Cardiac muscle cell (in vitro differentiated cells and primary cell): ENCODE data around the gene CCSER1. TPM values are rescaled to one million over a fixed set of nuclear protein-coding genes. Genes with fewer than 3 reads are reported as not detected.
A peak's percentile ranks its signal among the peaks of the same experiment; 100 is the strongest.

Experiments used
- DNase-seq, 2 donors: peaks; one replicate each; pipeline versions ENCODE4 v3.0.0 to v3.0.0-alpha.2; 2010 to 2017; ENCODE audit warnings: low read depth in 1 of 2, low spot score in 1 of 2
- H3K27ac ChIP-seq: fragments of 200-600 bp; sonication (generic); 2 replicates; pipeline ENCODE4 v1.5.1; 2016
- H3K27me3 ChIP-seq: fragments of 200-600 bp; sonication (generic); 2 replicates; pipeline ENCODE4 v1.6.0; 2016; ENCODE audit warnings: control low read depth
- H3K36me3 ChIP-seq: fragments of 200-600 bp; sonication (generic); 2 replicates; pipeline ENCODE4 v1.5.1; 2016; ENCODE audit warnings: control low read depth
- H3K4me1 ChIP-seq: fragments of 200-600 bp; sonication (generic); 2 replicates; pipeline ENCODE4 v1.8.1; 2017; ENCODE audit warnings: low read depth, mild to moderate bottlenecking, mixed run types
- H3K4me3 ChIP-seq: fragments of 200-600 bp; sonication (generic); 2 replicates; pipeline ENCODE4 v1.5.1; 2016; ENCODE audit warnings: mild to moderate bottlenecking
- H3K9me3 ChIP-seq: fragments of 200-600 bp; sonication (generic); 2 replicates; pipeline ENCODE4 v1.5.1; 2017; ENCODE audit warnings: low read depth, mild to moderate bottlenecking, control low read depth
- CTCF ChIP-seq: IDR thresholded peaks from 2 replicates; pipeline ENCODE4 v1.5.1; 2012; ENCODE audit warnings: low read depth, mild to moderate bottlenecking, low read length
- polyA plus RNA-seq: library from polyadenylated mRNA; unstranded; fragments of >200 nt; fragmentation: Nextera tagmentation; extraction: Ambion mirVana; gene quantifications from 2 replicates; pipeline ENCODE4 v1.2.1, GENCODE V29; 2016
- total RNA-seq: library from RNA; depleted of rRNA; stranded (reverse); fragments of >200 nt; gene quantifications from 2 replicates; pipeline ENCODE4 v1.2.3, GENCODE V29; 2016

The CCSER1 gene
- total and polyA plus RNA-seq, 2 experiments from 2014 or later, result 0.77 to 3.6 TPM

GRCh38 chr4:90120815-90121214, 6.4 kb upstream of the CCSER1 start:
- peaks cover 16% of the 10 kb centered on the region for H3K27me3 ChIP-seq
- DNase-seq, result no peak
- no peaks in the 10 kb centered on the region for H3K36me3 ChIP-seq
- no peak for TF ChIP-seq CTCF
- no peaks in the 10 kb centered on the region for H3K9me3 ChIP-seq
- H3K4me3 ChIP-seq, result no peak overlapping the region
- no peaks in the 10 kb centered on the region for H3K4me1 ChIP-seq
- no peak overlapping the region for H3K27ac ChIP-seq

- H3K9me3 ChIP-seq, result no peaks in the 10 kb centered on the region
- no peak overlapping the region for H3K4me3 ChIP-seq
- H3K4me1 ChIP-seq, result no peaks in the 10 kb centered on the region
- peaks cover 26% of the 10 kb centered on the region for H3K27me3 ChIP-seq
- H3K36me3 ChIP-seq, result no peaks in the 10 kb centered on the region
- no peak for DNase-seq
- TF ChIP-seq CTCF, result no peak
- no peak overlapping the region for H3K27ac ChIP-seq
These were observed 5.4 kb upstream of the CCSER1 start for GRCh38 chr4:90121676-90122354.

DNA sequence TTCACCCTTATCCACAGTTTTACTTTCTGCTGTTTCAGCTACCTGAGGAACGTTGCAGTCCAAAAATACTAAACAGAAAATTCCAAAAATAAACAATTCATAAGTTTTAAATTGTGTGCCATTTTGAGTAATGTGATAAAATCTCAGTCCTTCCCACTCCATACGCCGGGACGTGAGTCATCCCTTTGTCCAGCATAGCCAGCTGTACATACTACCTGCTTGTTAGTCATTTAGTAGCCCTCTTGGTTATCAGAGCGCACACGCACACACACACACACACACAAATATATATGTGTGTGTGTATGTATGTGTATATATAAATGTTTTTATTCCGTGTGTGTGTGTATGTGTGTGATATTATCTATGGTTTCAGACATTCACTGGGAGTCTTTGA, 4.8 kb upstream of the CCSER1 start:
- Histone ChIP-seq H3K9me3 (no peaks in the 10 kb centered on the region), H3K4me1 (no peaks in the 10 kb centered on the region), H3K4me3 (no peak overlapping the region), H3K27me3 (peaks cover 30% of the 10 kb centered on the region), H3K36me3 (no peaks in the 10 kb centered on the region), H3K27ac (no peak overlapping the region)
- no peak for TF ChIP-seq CTCF
- DNase-seq, result peak in 1 of 2 donors; percentile 9

- no peak for DNase-seq
- H3K4me3 ChIP-seq, result no peak overlapping the region
- no peaks in the 10 kb centered on the region for H3K9me3 ChIP-seq
- H3K36me3 ChIP-seq, result no peaks in the 10 kb centered on the region
- no peak overlapping the region for H3K27ac ChIP-seq
- peaks cover 46% of the 10 kb centered on the region for H3K27me3 ChIP-seq
- TF ChIP-seq CTCF, result no peak
- H3K4me1 ChIP-seq, result peaks cover 4% of the 10 kb centered on the region
These were observed 2.9 kb upstream of the CCSER1 start for GRCh38 chr4:90124276-90124675.

- no peak for TF ChIP-seq CTCF
- Histone ChIP-seq H3K4me3 (peak overlapping the region; percentile 95), H3K36me3 (no peaks in the 10 kb centered on the region), H3K9me3 (no peaks in the 10 kb centered on the region), H3K27me3 (peaks cover 61% of the 10 kb centered on the region), H3K4me1 (peaks cover 4% of the 10 kb centered on the region), H3K27ac (no peak overlapping the region)
- no peak for DNase-seq
These were observed 389 bp upstream of the CCSER1 start for GRCh38 chr4:90126805-90127204.
